Osteocyte (in vitro differentiated cells): Measurements from ENCODE around the gene SLC4A2. TPM values are rescaled to one million over a fixed set of nuclear protein-coding genes. Genes with fewer than 3 reads are reported as not detected.

Source experiments
- DNase-seq: peaks from one replicate; pipeline ENCODE4 v3.0.0; 2021; ENCODE audit warnings: mixed read lengths; ENCODE audit not compliant: unreplicated experiment; ENCODE audit errors: extremely low spot score
- H3K27ac Mint-ChIP-seq: one replicate; pipeline ENCODE4 v1.8.0; 2021; ENCODE audit warnings: mild to moderate bottlenecking, mixed read lengths; ENCODE audit not compliant: unreplicated experiment
- H3K27me3 Mint-ChIP-seq: one replicate; pipeline ENCODE4 v1.8.0; 2021; ENCODE audit warnings: mixed read lengths; ENCODE audit not compliant: unreplicated experiment
- H3K36me3 Mint-ChIP-seq: one replicate; pipeline ENCODE4 v1.8.0; 2021; ENCODE audit warnings: mixed read lengths; ENCODE audit not compliant: unreplicated experiment
- H3K4me1 Mint-ChIP-seq: one replicate; pipeline ENCODE4 v1.8.0; 2021; ENCODE audit warnings: mixed read lengths; ENCODE audit not compliant: unreplicated experiment
- H3K4me3 Mint-ChIP-seq: one replicate; pipeline ENCODE4 v1.8.0; 2021; ENCODE audit warnings: mild to moderate bottlenecking, moderate library complexity, mixed read lengths; ENCODE audit not compliant: unreplicated experiment
- H3K9me3 Mint-ChIP-seq: one replicate; pipeline ENCODE4 v1.8.0; 2021; ENCODE audit warnings: mixed read lengths; ENCODE audit not compliant: unreplicated experiment
- total RNA-seq: library from RNA; stranded (reverse); gene quantifications from 2 replicates; pipeline ENCODE4 v1.2.1, GENCODE V29; 2021
- TF ChIP-seq, protein P1 (sequence below): fragments of 200-600 bp; sonication (generic); IDR thresholded peaks from 2 replicates; pipeline ENCODE4 v1.5.0; 2021; ENCODE audit warnings: antibody characterized with exemption, mild to moderate bottlenecking, moderate library complexity

Gene SLC4A2
- total RNA-seq, 1 donor from 2014 or later, result 289 TPM

DNA sequence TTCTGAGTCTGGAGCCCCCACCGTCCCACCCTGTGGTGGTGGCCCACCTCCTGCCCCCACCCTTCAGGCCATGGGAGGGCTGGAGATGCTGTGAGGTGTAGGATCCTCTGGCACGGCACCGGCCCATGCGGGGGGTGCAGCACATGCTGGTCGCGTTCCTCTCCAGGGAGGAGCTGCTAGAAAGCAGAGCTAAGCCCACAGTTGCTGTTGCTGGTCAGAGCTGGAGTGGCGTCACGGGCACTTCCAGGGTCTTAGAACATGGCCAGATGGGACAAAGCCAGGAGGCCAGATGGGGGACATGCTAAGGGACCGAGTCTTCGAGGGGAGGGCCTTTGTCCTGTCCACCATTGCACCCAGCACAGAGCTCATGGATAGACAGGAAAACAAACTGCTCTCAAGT, 48.5 kb downstream of the SLC4A2 start:
- DNase-seq, result no peak
- no peaks in the 10 kb centered on the region for H3K27me3 Mint-ChIP-seq
- TF ChIP-seq, protein P1, sequence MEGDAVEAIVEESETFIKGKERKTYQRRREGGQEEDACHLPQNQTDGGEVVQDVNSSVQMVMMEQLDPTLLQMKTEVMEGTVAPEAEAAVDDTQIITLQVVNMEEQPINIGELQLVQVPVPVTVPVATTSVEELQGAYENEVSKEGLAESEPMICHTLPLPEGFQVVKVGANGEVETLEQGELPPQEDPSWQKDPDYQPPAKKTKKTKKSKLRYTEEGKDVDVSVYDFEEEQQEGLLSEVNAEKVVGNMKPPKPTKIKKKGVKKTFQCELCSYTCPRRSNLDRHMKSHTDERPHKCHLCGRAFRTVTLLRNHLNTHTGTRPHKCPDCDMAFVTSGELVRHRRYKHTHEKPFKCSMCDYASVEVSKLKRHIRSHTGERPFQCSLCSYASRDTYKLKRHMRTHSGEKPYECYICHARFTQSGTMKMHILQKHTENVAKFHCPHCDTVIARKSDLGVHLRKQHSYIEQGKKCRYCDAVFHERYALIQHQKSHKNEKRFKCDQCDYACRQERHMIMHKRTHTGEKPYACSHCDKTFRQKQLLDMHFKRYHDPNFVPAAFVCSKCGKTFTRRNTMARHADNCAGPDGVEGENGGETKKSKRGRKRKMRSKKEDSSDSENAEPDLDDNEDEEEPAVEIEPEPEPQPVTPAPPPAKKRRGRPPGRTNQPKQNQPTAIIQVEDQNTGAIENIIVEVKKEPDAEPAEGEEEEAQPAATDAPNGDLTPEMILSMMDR, result no peak
- no peak overlapping the region for H3K27ac Mint-ChIP-seq
- H3K4me3 Mint-ChIP-seq, result no peak overlapping the region
- no peaks in the 10 kb centered on the region for H3K9me3 Mint-ChIP-seq
- H3K4me1 Mint-ChIP-seq, result peaks cover 45% of the 10 kb centered on the region
- no peaks in the 10 kb centered on the region for H3K36me3 Mint-ChIP-seq

GRCh38 chr7:151109094-151110048, 50.0 kb downstream of the SLC4A2 start:
- Mint-ChIP-seq H3K27me3 (no peaks in the 10 kb centered on the region), H3K4me1 (peaks cover 48% of the 10 kb centered on the region), H3K36me3 (no peaks in the 10 kb centered on the region), H3K9me3 (no peaks in the 10 kb centered on the region), H3K27ac (no peak overlapping the region), H3K4me3 (no peak overlapping the region)
- TF ChIP-seq, protein P1, result no peak
- no peak for DNase-seq

DNA sequence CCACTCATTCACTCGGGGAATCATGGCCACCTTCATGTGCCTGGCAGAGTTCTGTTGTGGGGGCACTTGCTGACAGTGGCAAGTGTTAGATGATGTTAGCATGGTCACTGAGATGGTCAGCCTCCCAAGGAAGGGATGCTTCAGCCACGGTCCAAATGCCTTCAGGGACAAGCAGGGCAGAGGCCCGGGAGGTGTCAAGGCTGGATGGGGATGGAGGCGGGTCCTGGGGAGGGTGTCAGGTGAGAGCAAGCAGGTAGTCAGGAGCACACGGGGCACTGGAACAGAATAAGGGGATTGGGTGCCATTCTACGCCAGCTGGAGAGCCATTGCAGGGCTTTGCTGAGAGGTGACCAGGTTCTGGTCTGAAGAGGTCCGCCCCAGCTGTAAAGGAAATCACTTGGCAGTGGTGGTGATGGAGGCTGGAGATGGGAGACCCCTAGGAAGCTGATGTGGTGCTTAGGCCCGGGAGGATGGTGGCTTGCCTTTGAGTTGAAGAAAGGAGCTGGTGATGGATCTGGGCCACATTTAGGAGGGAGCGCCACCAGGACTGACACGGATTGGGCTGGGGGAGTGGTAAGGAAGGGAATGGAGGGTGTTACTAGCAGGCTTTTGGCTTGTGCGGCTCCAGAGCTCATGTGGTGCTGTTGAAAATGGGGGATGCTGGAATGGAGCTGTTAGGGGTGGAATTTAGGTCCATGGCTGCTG, 51.0 kb downstream of the SLC4A2 start:
- Mint-ChIP-seq H3K4me3 (no peak overlapping the region), H3K9me3 (no peaks in the 10 kb centered on the region), H3K27ac (no peak overlapping the region)

DNA sequence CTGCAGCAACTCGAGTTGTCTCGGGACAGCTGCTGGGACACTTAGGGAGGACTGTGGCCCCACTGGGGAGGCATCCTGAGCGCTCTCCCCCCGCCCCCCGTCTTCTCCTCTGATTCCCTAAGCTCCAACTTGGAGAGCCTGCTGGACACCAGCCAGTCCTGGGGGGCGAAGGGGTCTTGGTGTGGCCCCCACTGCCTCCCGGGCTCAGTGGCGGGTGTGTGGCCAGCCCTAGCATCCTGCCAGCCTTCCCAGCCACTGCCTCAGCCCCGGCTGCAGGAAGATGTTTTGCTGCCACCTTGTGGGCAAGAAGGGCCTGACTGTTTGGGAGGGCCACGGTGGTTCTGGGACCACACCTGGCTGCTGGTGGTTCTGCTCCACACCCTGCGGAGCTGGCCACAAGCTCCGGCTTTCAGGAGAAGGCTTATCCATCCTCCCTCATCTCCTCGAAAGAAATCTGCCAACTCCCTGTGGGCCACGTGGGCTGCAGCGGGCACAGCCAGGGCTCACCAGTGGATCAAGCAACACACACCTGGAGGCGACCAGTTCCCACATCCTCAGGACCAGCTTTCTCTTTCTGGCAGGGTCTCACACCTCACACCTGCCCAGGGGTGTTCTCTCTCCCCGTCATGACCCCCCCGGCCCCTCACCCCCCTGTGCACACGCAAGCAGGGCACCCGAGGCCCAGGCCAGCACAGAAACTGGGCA, 51.7 kb downstream of the SLC4A2 start:
- DNase-seq, result peak; percentile 91
- Mint-ChIP-seq H3K27ac (no peak overlapping the region), H3K4me3 (no peak overlapping the region), H3K27me3 (no peaks in the 10 kb centered on the region), H3K9me3 (no peaks in the 10 kb centered on the region), H3K4me1 (peaks cover 36% of the 10 kb centered on the region), H3K36me3 (no peaks in the 10 kb centered on the region)
- TF ChIP-seq, protein P1, result peak; percentile 93

More for the DNA sequence above, 51.0 kb downstream of the SLC4A2 start:
- Mint-ChIP-seq H3K27me3 (no peaks in the 10 kb centered on the region), H3K4me1 (peaks cover 38% of the 10 kb centered on the region), H3K36me3 (no peaks in the 10 kb centered on the region)
- DNase-seq, result no peak
- TF ChIP-seq, protein P1, result no peak
